Measurements from ENCODE around the gene CCDC183. TPM values are rescaled to one million over a fixed set of nuclear protein-coding genes. Genes with fewer than 3 reads are reported as not detected.
"Not testable (repeated sequence)": the region's sequence is repeated elsewhere in the genome, so short reads cannot be mapped to it uniquely, and the experiment has no call there.

CCDC183 gene
- total RNA-seq, 1 donor from 2014 or later = 1.2 TPM

DNA sequence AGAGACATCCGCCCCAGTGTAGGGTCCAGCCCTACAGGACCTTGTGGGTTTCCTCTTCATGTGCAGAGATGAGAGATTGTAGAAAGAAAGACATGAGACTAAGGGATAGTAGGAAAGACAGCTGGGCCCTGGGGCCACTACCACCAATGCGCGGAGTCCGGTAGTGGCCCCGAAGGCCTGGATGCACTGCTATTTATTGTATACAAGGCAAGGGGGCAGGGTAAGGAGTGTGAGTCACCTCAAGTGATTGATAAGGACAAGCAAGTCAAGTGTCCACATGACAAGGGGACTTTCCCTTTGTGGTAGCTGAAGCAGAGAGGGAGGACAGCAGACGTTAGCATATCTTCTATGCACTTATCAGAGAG lies 11.2 kb upstream of the CCDC183 start:
- Mint-ChIP-seq H3K4me1 (ENCODE audit: unreplicated experiment) (peaks cover 2% of the 10 kb centered on the region), H3K36me3 (ENCODE audit: low read depth, unreplicated experiment) (no peaks in the 10 kb centered on the region), H3K9me3 (ENCODE audit: unreplicated experiment) (no peaks in the 10 kb centered on the region), H3K27me3 (ENCODE audit: unreplicated experiment) (peaks cover 2% of the 10 kb centered on the region), H3K4me3 (ENCODE audit: unreplicated experiment) (no peak overlapping the region), H3K27ac (ENCODE audit: unreplicated experiment) (no peak overlapping the region)
- TF ChIP-seq, protein P1, sequence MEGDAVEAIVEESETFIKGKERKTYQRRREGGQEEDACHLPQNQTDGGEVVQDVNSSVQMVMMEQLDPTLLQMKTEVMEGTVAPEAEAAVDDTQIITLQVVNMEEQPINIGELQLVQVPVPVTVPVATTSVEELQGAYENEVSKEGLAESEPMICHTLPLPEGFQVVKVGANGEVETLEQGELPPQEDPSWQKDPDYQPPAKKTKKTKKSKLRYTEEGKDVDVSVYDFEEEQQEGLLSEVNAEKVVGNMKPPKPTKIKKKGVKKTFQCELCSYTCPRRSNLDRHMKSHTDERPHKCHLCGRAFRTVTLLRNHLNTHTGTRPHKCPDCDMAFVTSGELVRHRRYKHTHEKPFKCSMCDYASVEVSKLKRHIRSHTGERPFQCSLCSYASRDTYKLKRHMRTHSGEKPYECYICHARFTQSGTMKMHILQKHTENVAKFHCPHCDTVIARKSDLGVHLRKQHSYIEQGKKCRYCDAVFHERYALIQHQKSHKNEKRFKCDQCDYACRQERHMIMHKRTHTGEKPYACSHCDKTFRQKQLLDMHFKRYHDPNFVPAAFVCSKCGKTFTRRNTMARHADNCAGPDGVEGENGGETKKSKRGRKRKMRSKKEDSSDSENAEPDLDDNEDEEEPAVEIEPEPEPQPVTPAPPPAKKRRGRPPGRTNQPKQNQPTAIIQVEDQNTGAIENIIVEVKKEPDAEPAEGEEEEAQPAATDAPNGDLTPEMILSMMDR (IDR thresholded peaks at IDR 0.05; ENCODE audit: unreplicated experiment) = no peak
- no peak for DNase-seq (ENCODE audit: low spot score)

GRCh38 chr9:136785565-136786355 lies 10.4 kb upstream of the CCDC183 start:
- not testable (repeated sequence) for H3K36me3 Mint-ChIP-seq (ENCODE audit: low read depth, unreplicated experiment); H3K4me3 Mint-ChIP-seq (ENCODE audit: unreplicated experiment); H3K27ac Mint-ChIP-seq (ENCODE audit: unreplicated experiment); H3K4me1 Mint-ChIP-seq (ENCODE audit: unreplicated experiment); H3K9me3 Mint-ChIP-seq (ENCODE audit: unreplicated experiment); DNase-seq (ENCODE audit: low spot score); H3K27me3 Mint-ChIP-seq (ENCODE audit: unreplicated experiment)

DNA sequence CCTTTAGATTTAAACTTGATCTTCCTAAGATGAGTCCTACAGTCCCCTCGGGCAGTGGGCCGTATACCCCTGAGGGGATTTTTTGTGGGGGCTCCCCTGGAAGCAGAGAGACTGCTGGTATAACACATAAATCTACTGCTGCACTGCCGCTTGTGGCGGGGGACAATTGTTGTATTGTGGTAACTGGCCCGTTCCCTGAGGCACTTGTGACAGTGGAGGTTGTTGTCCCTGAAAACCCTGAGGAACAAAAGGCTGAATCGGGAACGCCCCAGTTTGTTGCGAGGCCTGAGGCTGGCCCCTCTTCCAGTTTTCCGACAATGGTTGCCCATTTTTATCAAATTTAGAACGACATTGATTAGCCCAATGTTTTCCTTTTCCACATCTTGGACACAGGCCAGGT lies 9.7 kb upstream of the CCDC183 start:
- Mint-ChIP-seq H3K27me3 (ENCODE audit: unreplicated experiment) (no peaks in the 10 kb centered on the region), H3K4me3 (ENCODE audit: unreplicated experiment) (no peak overlapping the region), H3K4me1 (ENCODE audit: unreplicated experiment) (peaks cover 2% of the 10 kb centered on the region), H3K36me3 (ENCODE audit: low read depth, unreplicated experiment) (no peaks in the 10 kb centered on the region), H3K9me3 (ENCODE audit: unreplicated experiment) (no peaks in the 10 kb centered on the region), H3K27ac (ENCODE audit: unreplicated experiment) (no peak overlapping the region)
- TF ChIP-seq, protein P1 (IDR thresholded peaks at IDR 0.05; ENCODE audit: unreplicated experiment) = no peak
- DNase-seq (ENCODE audit: low spot score) = no peak

- not testable (repeated sequence) for DNase-seq (ENCODE audit: low spot score); H3K4me1 Mint-ChIP-seq (ENCODE audit: unreplicated experiment); H3K9me3 Mint-ChIP-seq (ENCODE audit: unreplicated experiment); H3K36me3 Mint-ChIP-seq (ENCODE audit: low read depth, unreplicated experiment); H3K27me3 Mint-ChIP-seq (ENCODE audit: unreplicated experiment); H3K27ac Mint-ChIP-seq (ENCODE audit: unreplicated experiment); H3K4me3 Mint-ChIP-seq (ENCODE audit: unreplicated experiment)
These were observed 9.2 kb upstream of the CCDC183 start for GRCh38 chr9:136786983-136787382.

- no peak overlapping the region for H3K27ac Mint-ChIP-seq (ENCODE audit: unreplicated experiment)
- DNase-seq (ENCODE audit: low spot score) = peak; percentile 78
- no peaks in the 10 kb centered on the region for H3K27me3 Mint-ChIP-seq (ENCODE audit: unreplicated experiment)
- TF ChIP-seq, protein P1 (IDR thresholded peaks at IDR 0.05; ENCODE audit: unreplicated experiment) = peak; percentile 95
- peaks cover 5% of the 10 kb centered on the region for H3K36me3 Mint-ChIP-seq (ENCODE audit: low read depth, unreplicated experiment)
- peaks cover 8% of the 10 kb centered on the region for H3K4me1 Mint-ChIP-seq (ENCODE audit: unreplicated experiment)
- H3K4me3 Mint-ChIP-seq (ENCODE audit: unreplicated experiment) = no peak overlapping the region
- no peaks in the 10 kb centered on the region for H3K9me3 Mint-ChIP-seq (ENCODE audit: unreplicated experiment)
These were observed 8.3 kb upstream of the CCDC183 start for GRCh38 chr9:136787690-136788400.

GRCh38 chr9:136788644-136789522 lies 7.3 kb upstream of the CCDC183 start:
- not testable (repeated sequence) for H3K9me3 Mint-ChIP-seq (ENCODE audit: unreplicated experiment); DNase-seq (ENCODE audit: low spot score); H3K4me3 Mint-ChIP-seq (ENCODE audit: unreplicated experiment); H3K27me3 Mint-ChIP-seq (ENCODE audit: unreplicated experiment); H3K4me1 Mint-ChIP-seq (ENCODE audit: unreplicated experiment); H3K36me3 Mint-ChIP-seq (ENCODE audit: low read depth, unreplicated experiment)
- peak overlapping the region; percentile 18 for H3K27ac Mint-ChIP-seq (ENCODE audit: unreplicated experiment)

Measured in endothelial cell (in vitro differentiated cells).